ENCODE data around the gene ZCCHC14.

DNA sequence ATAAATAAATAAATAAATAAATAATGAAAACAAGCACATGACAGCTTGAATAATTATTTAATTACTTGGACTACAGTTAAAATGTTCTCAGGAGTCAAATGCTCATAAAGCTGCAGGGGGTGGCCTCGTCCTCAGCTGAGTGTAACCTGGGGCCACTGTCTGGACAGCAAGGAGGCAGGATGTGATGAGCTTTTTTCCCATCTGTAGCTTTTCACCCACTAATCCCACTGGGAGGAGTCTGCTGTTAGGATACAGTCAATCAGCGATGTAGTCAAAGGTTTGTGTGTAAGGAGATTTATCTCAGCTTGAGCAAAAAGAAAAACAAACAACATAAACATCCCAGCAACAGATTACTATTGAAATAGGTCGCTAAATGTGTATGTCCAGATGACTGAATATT is 22.5 kb downstream of the ZCCHC14 start:
- TF ChIP-seq CTCF (optimal IDR thresholded peaks at IDR 0.05 in 1 of 3, IDR thresholded peaks at IDR 0.05 in 1 of 3, conservative IDR thresholded peaks at IDR 0.05 in 1 of 3; ENCODE audit: extremely low read depth in 1 of 3, insufficient read depth in 2 of 3, low read length in 3 of 3) (no peak), EZH2 (IDR thresholded peaks at IDR 0.05; ENCODE audit: low read length) (no peak)

All from keratinocyte (primary cell).